HG03521 (cell line): ENCODE results near the gene PTPRK.

Experiments used
- ATAC-seq: cut with Tn5 transposase; IDR thresholded peaks from one replicate; pipeline ENCODE4 v1.9.1; 2021; ENCODE audit warnings: mild to moderate bottlenecking, moderate library complexity; ENCODE audit not compliant: unreplicated experiment

Gene PTPRK

GRCh38 chr6:127976111-127976510 lies 544.3 kb downstream of the PTPRK start:
- ATAC-seq: no peak

GRCh38 chr6:127972815-127973214 lies 547.6 kb downstream of the PTPRK start:
- ATAC-seq: no peak

GRCh38 chr6:127971945-127972391 lies 548.4 kb downstream of the PTPRK start:
- ATAC-seq: no peak

GRCh38 chr6:127971386-127971785 lies 549.0 kb downstream of the PTPRK start:
- ATAC-seq: no peak

- no peak for ATAC-seq
Measured at GRCh38 chr6:127969701-127970100, 550.7 kb downstream of the PTPRK start.

GRCh38 chr6:127968394-127968793 lies 552.0 kb downstream of the PTPRK start:
- ATAC-seq: no peak

- no peak for ATAC-seq
Measured at GRCh38 chr6:127967708-127968107, 552.7 kb downstream of the PTPRK start.

- no peak for ATAC-seq
Measured at GRCh38 chr6:127966616-127967015, 553.8 kb downstream of the PTPRK start.

- no peak for ATAC-seq
Measured at GRCh38 chr6:127963495-127963894, 556.9 kb downstream of the PTPRK start.

GRCh38 chr6:127959869-127960268 lies 560.5 kb downstream of the PTPRK start:
- ATAC-seq: no peak

GRCh38 chr6:127956956-127957355 lies 563.4 kb downstream of the PTPRK start:
- no peak for ATAC-seq

- ATAC-seq: no peak
Measured at GRCh38 chr6:127956260-127956888, 564.0 kb downstream of the PTPRK start.

GRCh38 chr6:127954082-127954481 lies 566.3 kb downstream of the PTPRK start:
- no peak for ATAC-seq

GRCh38 chr6:127952831-127953230 lies 567.6 kb downstream of the PTPRK start:
- no peak for ATAC-seq

GRCh38 chr6:127952176-127952575 lies 568.2 kb downstream of the PTPRK start:
- ATAC-seq: no peak

GRCh38 chr6:127951172-127951917 lies 569.1 kb downstream of the PTPRK start:
- peak; percentile 78 for ATAC-seq

GRCh38 chr6:127950566-127951145 lies 569.7 kb downstream of the PTPRK start:
- ATAC-seq: no peak

GRCh38 chr6:127949251-127949650 lies 571.1 kb downstream of the PTPRK start:
- ATAC-seq: no peak

GRCh38 chr6:127946388-127946787 lies 574.0 kb downstream of the PTPRK start:
- no peak for ATAC-seq

GRCh38 chr6:127945434-127946097 lies 574.8 kb downstream of the PTPRK start:
- no peak for ATAC-seq

- no peak for ATAC-seq
Measured at GRCh38 chr6:127941228-127941627, 579.2 kb downstream of the PTPRK start.
